Transverse colon (tissue), 4 donors: ENCODE data around the gene EGF.

Experiments used
- EP300 ChIP-seq: sonication (generic); formaldehyde crosslinking; IDR thresholded peaks from one replicate; pipeline ENCODE4 v1.6.1; 2017; ENCODE audit warnings: antibody characterized with exemption, low read depth
- POLR2A ChIP-seq: fragments of 450-650 bp; IDR thresholded peaks from one replicate; pipeline ENCODE4 v1.6.1; 2016; ENCODE audit warnings: antibody characterized with exemption, mild to moderate bottlenecking, moderate library complexity
- POLR2AphosphoS5 ChIP-seq, 3 donors: sonication (generic); formaldehyde crosslinking; IDR thresholded peaks; one replicate each; pipeline ENCODE4 v1.6.1; 2016; ENCODE audit warnings: antibody characterized with exemption in 3 of 3
- TF ChIP-seq, protein P1 (sequence below), 5 experiments: fragments of 200-600 bp in 3 of 5; fragments of 450-650 bp in 2 of 5; sonication (generic) in 3 of 5; IDR thresholded peaks; 1 replicate in 2 of 5; 2 replicates in 3 of 5; pipeline ENCODE4 v1.5.1; 2016 to 2017; ENCODE audit warnings: antibody characterized with exemption in 5 of 5, inconsistent platforms in 3 of 5, mild to moderate bottlenecking in 2 of 5, moderate library complexity in 1 of 5

DNA sequence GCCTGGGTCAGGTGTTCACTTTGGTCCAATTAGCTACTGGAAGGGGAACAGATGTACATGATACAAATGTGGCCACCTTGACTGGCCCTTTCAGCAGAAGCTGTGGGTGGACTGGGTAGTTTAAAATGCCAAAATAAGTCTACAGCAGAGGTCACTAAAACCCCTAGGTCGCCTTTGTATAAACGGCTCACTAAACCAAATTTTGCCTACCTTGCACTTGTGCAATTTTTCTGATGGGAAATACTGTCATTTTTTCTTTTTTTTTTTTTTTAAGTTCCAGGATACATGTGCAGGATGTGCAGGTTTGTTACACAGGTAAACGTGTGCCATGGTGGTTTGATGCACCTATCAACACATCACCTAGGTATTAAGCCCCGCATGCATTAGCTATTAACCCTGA, 109.8 kb downstream of the EGF start:
- no peak for TF ChIP-seq EP300
- TF ChIP-seq, protein P1, sequence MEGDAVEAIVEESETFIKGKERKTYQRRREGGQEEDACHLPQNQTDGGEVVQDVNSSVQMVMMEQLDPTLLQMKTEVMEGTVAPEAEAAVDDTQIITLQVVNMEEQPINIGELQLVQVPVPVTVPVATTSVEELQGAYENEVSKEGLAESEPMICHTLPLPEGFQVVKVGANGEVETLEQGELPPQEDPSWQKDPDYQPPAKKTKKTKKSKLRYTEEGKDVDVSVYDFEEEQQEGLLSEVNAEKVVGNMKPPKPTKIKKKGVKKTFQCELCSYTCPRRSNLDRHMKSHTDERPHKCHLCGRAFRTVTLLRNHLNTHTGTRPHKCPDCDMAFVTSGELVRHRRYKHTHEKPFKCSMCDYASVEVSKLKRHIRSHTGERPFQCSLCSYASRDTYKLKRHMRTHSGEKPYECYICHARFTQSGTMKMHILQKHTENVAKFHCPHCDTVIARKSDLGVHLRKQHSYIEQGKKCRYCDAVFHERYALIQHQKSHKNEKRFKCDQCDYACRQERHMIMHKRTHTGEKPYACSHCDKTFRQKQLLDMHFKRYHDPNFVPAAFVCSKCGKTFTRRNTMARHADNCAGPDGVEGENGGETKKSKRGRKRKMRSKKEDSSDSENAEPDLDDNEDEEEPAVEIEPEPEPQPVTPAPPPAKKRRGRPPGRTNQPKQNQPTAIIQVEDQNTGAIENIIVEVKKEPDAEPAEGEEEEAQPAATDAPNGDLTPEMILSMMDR (IDR thresholded peaks at IDR 0.05): no peak
- no peak for TF ChIP-seq POLR2A
- no peak for TF ChIP-seq POLR2AphosphoS5 (IDR thresholded peaks at IDR 0.05)
